Psoas muscle (tissue), 8 donors: ENCODE results near the gene DTNB. TPM values are rescaled to one million over a fixed set of nuclear protein-coding genes. Genes with fewer than 3 reads are reported as not detected.

ENCODE experiments used
- ATAC-seq, 4 donors: fragments of 200-7000 bp; cut with Tn5 transposase; one replicate each; pipeline ENCODE4 v1.9.1; 2020; ENCODE audit warnings: moderate library complexity in 3 of 4, mild to moderate bottlenecking in 2 of 4
- DNase-seq, 2 donors: peaks; one replicate each; pipeline ENCODE4 v3.0.0-alpha.2; 2020
- H3K27ac ChIP-seq: fragments of 200-600 bp; one replicate; pipeline ENCODE4 v1.8.0; 2022
- H3K27me3 ChIP-seq, 3 donors: fragments of 200-600 bp in 1 of 3; one replicate each; pipeline versions ENCODE4 v1.6.1 to v1.8.0; 2013 to 2022; ENCODE audit warnings: low read length in 2 of 3, mild to moderate bottlenecking in 2 of 3, moderate library complexity in 1 of 3; ENCODE audit not compliant: insufficient read depth in 3 of 3
- H3K36me3 ChIP-seq, 2 donors: fragments of 200-600 bp in 1 of 2; one replicate each; pipeline versions ENCODE4 v1.6.1 to v1.8.0; 2013 to 2022; ENCODE audit warnings: low read depth in 1 of 2, mild to moderate bottlenecking in 1 of 2, moderate library complexity in 1 of 2; ENCODE audit not compliant: insufficient read depth in 1 of 2
- H3K4me1 ChIP-seq: fragments of 200-600 bp; one replicate; pipeline ENCODE4 v1.8.0; 2022
- H3K4me3 ChIP-seq: fragments of 200-600 bp; one replicate; pipeline ENCODE4 v1.8.0; 2022; ENCODE audit warnings: mild to moderate bottlenecking
- H3K9me3 ChIP-seq: fragments of 200-600 bp; one replicate; pipeline ENCODE4 v1.8.0; 2022
- whole genome bisulfite sequencing, 3 donors: extraction: QIAGEN DNeasy Blood & Tissue Kit; methylation state at CpG; one replicate each; pipeline versions ENCODE4 v1.1.6 to v1.1.7; 2013; 5-methylcytosine and 5-hydroxymethylcytosine counted together
- intact Hi-C, 2 donors: fragments of 100-400 bp; cut with DNase I; formaldehyde crosslinking; loops; one replicate each; pipeline versions ENCODE4 v1.11.0 to v1.14.2; 2022
- polyA plus RNA-seq, 3 donors: library from polyadenylated mRNA; stranded (reverse); fragments of 200-250 nt; gene quantifications; one replicate each; pipeline ENCODE4 v1.2.3, GENCODE V29; 2013
- total RNA-seq, 4 donors: library from RNA; stranded (reverse); fragmentation: NEBNext Ultra II Directional in 2 of 4; extraction: Animal tissue kit (Norgen Biotek cat#: 25700) in 2 of 4; gene quantifications; one replicate each; pipeline versions ENCODE4 v1.2.1 to v1.2.4, GENCODE V29; 2021 to 2023
- TF ChIP-seq, protein P1 (sequence below): fragments of 200-600 bp; IDR thresholded peaks from one replicate; pipeline ENCODE4 v1.8.0; 2022; ENCODE audit warnings: antibody characterized with exemption
- donor health status: healthy with polysubstance abuse.
- donor health status: DM: no; HTN: no; CAD: no; lungs with moderate emphysema.
- donor health status: Bipolar disorder and iron deficiency.
- donor health status: healthy.
- donor health status: DM: yes; HTN: yes; CAD: no.
- donor health status: DM: no; HTN: no; CAD: no.
- donor health status: DM: no; HTN: no; CAD: no.
- donor health status: DM: yes; HTN: yes; CAD: no.

The DTNB gene
- total and polyA plus RNA-seq, 7 donors = 2.3 to 6.3 (median 4.2) TPM

- TF ChIP-seq, protein P1, sequence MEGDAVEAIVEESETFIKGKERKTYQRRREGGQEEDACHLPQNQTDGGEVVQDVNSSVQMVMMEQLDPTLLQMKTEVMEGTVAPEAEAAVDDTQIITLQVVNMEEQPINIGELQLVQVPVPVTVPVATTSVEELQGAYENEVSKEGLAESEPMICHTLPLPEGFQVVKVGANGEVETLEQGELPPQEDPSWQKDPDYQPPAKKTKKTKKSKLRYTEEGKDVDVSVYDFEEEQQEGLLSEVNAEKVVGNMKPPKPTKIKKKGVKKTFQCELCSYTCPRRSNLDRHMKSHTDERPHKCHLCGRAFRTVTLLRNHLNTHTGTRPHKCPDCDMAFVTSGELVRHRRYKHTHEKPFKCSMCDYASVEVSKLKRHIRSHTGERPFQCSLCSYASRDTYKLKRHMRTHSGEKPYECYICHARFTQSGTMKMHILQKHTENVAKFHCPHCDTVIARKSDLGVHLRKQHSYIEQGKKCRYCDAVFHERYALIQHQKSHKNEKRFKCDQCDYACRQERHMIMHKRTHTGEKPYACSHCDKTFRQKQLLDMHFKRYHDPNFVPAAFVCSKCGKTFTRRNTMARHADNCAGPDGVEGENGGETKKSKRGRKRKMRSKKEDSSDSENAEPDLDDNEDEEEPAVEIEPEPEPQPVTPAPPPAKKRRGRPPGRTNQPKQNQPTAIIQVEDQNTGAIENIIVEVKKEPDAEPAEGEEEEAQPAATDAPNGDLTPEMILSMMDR = no peak
- no peaks in the 10 kb centered on the region for H3K36me3 ChIP-seq
- H3K27me3 ChIP-seq = no peaks in the 10 kb centered on the region
- H3K27ac ChIP-seq = no peak overlapping the region
- no peaks in the 10 kb centered on the region for H3K9me3 ChIP-seq
- no peak for DNase-seq
- no peak for ATAC-seq
- H3K4me3 ChIP-seq = no peak overlapping the region
- no peaks in the 10 kb centered on the region for H3K4me1 ChIP-seq
- 82 to 94% (median 89%) methylated on average over 4 of the region's 4 CpGs for WGBS, 3 donors
- intact Hi-C loops = no loop called here
Measured at GRCh38 chr2:25598911-25599310, 74.5 kb downstream of the DTNB start.

GRCh38 chr2:25598332-25598731, 75.0 kb downstream of the DTNB start:
- TF ChIP-seq, protein P1 = no peak
- Histone ChIP-seq H3K4me3 (no peak overlapping the region), H3K36me3 (no peaks in the 10 kb centered on the region), H3K27ac (no peak overlapping the region), H3K4me1 (no peaks in the 10 kb centered on the region), H3K9me3 (no peaks in the 10 kb centered on the region), H3K27me3 (no peaks in the 10 kb centered on the region)
- no peak for DNase-seq
- no peak for ATAC-seq
- intact Hi-C loops = no loop called here
- WGBS, 3 donors = 97 to 98% (median 97%) methylated on average over 2 of the region's 2 CpGs

DNA sequence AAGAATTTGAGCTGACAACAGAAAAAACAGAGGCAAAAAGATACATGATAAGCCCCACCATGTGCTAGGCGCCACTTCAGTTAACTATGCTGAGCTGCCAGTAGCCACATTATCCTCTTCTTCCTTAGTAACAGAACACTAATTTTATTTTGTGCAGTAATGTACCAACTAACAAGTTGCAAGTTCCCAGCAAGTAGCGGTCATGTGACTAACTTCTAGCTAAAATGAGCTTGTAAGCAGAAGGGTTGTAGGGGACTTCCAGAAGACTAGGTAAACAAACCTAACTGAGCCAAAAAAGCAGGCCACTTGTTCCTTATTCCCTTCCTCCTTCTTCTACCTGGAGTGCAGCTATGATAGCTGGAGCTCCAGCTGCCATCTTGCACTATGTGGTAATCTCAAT, 75.5 kb downstream of the DTNB start:
- DNase-seq (no peak), ATAC-seq (no peak)
- H3K27ac ChIP-seq = no peak overlapping the region
- no peaks in the 10 kb centered on the region for H3K36me3 ChIP-seq
- no peaks in the 10 kb centered on the region for H3K4me1 ChIP-seq
- TF ChIP-seq, protein P1 = no peak
- no peak overlapping the region for H3K4me3 ChIP-seq
- intact Hi-C loops = no loop called here
- H3K27me3 ChIP-seq = no peaks in the 10 kb centered on the region
- no peaks in the 10 kb centered on the region for H3K9me3 ChIP-seq
- WGBS, 3 donors = 98 to 100% (median 100%) methylated on average over 2 of the region's 2 CpGs

- DNase-seq = no peak
- intact Hi-C loops = no loop called here
- Histone ChIP-seq H3K4me1 (no peaks in the 10 kb centered on the region), H3K27ac (no peak overlapping the region), H3K9me3 (no peaks in the 10 kb centered on the region), H3K4me3 (no peak overlapping the region), H3K36me3 (no peaks in the 10 kb centered on the region), H3K27me3 (no peaks in the 10 kb centered on the region)
- 90 to 97% (median 91%) methylated on average over 1 of the region's 1 CpG for WGBS, 3 donors
- no peak for ATAC-seq
- TF ChIP-seq, protein P1 = no peak
Measured at GRCh38 chr2:25596516-25597244, 76.7 kb downstream of the DTNB start.

DNA sequence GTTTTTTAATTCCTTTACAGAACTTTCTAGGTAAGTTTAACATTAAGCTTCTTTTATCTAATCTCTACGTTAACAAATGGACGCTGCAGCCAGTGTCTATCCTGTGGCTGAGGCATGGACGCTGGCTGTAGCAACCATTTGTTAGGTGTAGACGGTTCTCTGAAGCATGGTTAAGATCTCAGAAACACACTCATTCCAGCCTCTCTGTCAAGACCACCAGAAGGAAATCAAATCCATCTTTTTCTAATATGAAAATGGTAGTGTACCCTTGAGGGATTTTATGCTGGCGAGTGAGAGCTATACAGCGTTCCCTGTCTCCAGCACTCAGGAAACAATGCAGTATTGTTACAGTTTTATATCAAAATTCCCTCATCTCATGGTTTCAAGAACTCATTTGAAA, 78.0 kb downstream of the DTNB start:
- no peak for DNase-seq
- TF ChIP-seq, protein P1 = no peak
- WGBS, 3 donors = 92 to 95% (median 95%) methylated on average over 6 of the region's 6 CpGs
- intact Hi-C loops = no loop called here
- H3K27me3 ChIP-seq = no peaks in the 10 kb centered on the region
- H3K27ac ChIP-seq = no peak overlapping the region
- H3K9me3 ChIP-seq = no peaks in the 10 kb centered on the region
- no peaks in the 10 kb centered on the region for H3K36me3 ChIP-seq
- H3K4me3 ChIP-seq = no peak overlapping the region
- no peak for ATAC-seq
- H3K4me1 ChIP-seq = no peaks in the 10 kb centered on the region
